Right lobe of liver (tissue), 6 donors: ENCODE results near the gene THBS4. TPM values are rescaled to one million over a fixed set of nuclear protein-coding genes. Genes with fewer than 3 reads are reported as not detected.

Source experiments
- ATAC-seq, 4 donors: fragments of 200-7000 bp; cut with Tn5 transposase; one replicate each; pipeline ENCODE4 v1.9.1; 2020; ENCODE audit warnings: mild to moderate bottlenecking in 4 of 4, moderate library complexity in 4 of 4
- DNase-seq, 3 donors: peaks; one replicate each; pipeline ENCODE4 v3.0.0-alpha.2; 2020
- H3K27ac ChIP-seq, 3 donors: fragments of 200-600 bp; one replicate each; pipeline ENCODE4 v1.8.0; 2022
- H3K27me3 ChIP-seq, 2 donors: fragments of 200-600 bp; one replicate each; pipeline ENCODE4 v1.8.0; 2022
- H3K36me3 ChIP-seq, 4 donors: fragments of 200-600 bp; sonication (generic) in 1 of 4; one replicate each; pipeline versions ENCODE4 v1.5.1 to v1.8.0; 2017 to 2022; ENCODE audit warnings: control low read depth in 1 of 4
- H3K4me1 ChIP-seq, 4 donors: fragments of 200-600 bp; sonication (generic) in 1 of 4; one replicate each; pipeline versions ENCODE4 v1.5.1 to v1.8.0; 2017 to 2022; ENCODE audit warnings: control low read depth in 1 of 4
- H3K4me3 ChIP-seq, 3 donors: fragments of 200-600 bp; one replicate each; pipeline ENCODE4 v1.8.0; 2022
- H3K9me3 ChIP-seq, 4 donors: fragments of 200-600 bp; sonication (generic) in 1 of 4; one replicate each; pipeline versions ENCODE4 v1.5.1 to v1.8.0; 2017 to 2022; ENCODE audit warnings: control low read depth in 1 of 4
- CTCF ChIP-seq, 4 donors: fragments of 200-600 bp in 3 of 4; fragments of 450-650 bp in 1 of 4; IDR thresholded peaks; one replicate each; pipeline versions ENCODE4 v1.5.1 to v1.8.0; 2016 to 2022; ENCODE audit warnings: antibody characterized with exemption in 4 of 4, mild to moderate bottlenecking in 2 of 4
- POLR2A ChIP-seq: fragments of 450-650 bp; IDR thresholded peaks from one replicate; pipeline ENCODE4 v1.6.1; 2017; ENCODE audit warnings: antibody characterized with exemption, mild to moderate bottlenecking
- WGBS: methylation state at CpG from one replicate; pipeline ENCODE4 v1.1.6; 2018; ENCODE audit warnings: low coverage, low lambda C conversion rate; ENCODE audit not compliant: insufficient coverage; ENCODE audit errors: missing lambda C conversion rate; 5-methylcytosine and 5-hydroxymethylcytosine counted together
- intact Hi-C, 2 donors: fragments of 100-400 bp; cut with DNase I; formaldehyde crosslinking; loops; one replicate each; pipeline versions ENCODE4 v1.11.2 to v1.14.1; 2022
- total RNA-seq, 6 experiments: library from RNA; depleted of rRNA in 2 of 6; stranded (reverse); fragments of >200 nt in 2 of 6; fragmentation: NEBNext Ultra II Directional in 3 of 6; extraction: Animal tissue kit (Norgen Biotek cat#: 25700) in 3 of 6; gene quantifications; one replicate each; pipeline versions ENCODE4 v1.1.0 to v1.2.4, GENCODE V29; 2016 to 2023
- donor health status: DM: no; HTN: yes; CAD: no.
- donor health status: DM: no; HTN: no; CAD: no.
- donor health status: DM: no; HTN: no; CAD: no.
- donor health status: DM: no; HTN: yes; CAD: no.
- donor health status: DM: no; HTN: yes; CAD: no.

THBS4 gene
- total RNA-seq, 6 experiments from 2014 or later, result 0.24 to 0.37 TPM; not detected in 4

GRCh38 chr5:79992891-79993657 lies 42.1 kb upstream of the THBS4 start:
- no peak for DNase-seq
- no peaks in the 10 kb centered on the region for H3K27me3 ChIP-seq
- H3K4me3 ChIP-seq, result no peak overlapping the region
- H3K4me1 ChIP-seq, result peaks cover 0 to 8% (median 0%) of the 10 kb centered on the region in 4 donors
- no peak overlapping the region for H3K27ac ChIP-seq
- peaks cover 0 to 3% (median under 1%) of the 10 kb centered on the region in 4 donors for H3K36me3 ChIP-seq
- WGBS, result 80% methylated on average over 2 of the region's 2 CpGs
- intact Hi-C loops, result no loop called here
- no peak for TF ChIP-seq POLR2A
- no peak for TF ChIP-seq CTCF (IDR thresholded peaks at IDR 0.05)
- H3K9me3 ChIP-seq, result no peaks in the 10 kb centered on the region
- ATAC-seq, result no peak

- ATAC-seq (no peak), DNase-seq (no peak)
- TF ChIP-seq CTCF (IDR thresholded peaks at IDR 0.05) (no peak), POLR2A (no peak)
- no peaks in the 10 kb centered on the region for H3K36me3 ChIP-seq
- no peak overlapping the region for H3K4me3 ChIP-seq
- intact Hi-C loops, result no loop called here
- no peaks in the 10 kb centered on the region for H3K9me3 ChIP-seq
- no peaks in the 10 kb centered on the region for H3K27me3 ChIP-seq
- 100% methylated on average over 1 of the region's 1 CpG for whole genome bisulfite sequencing
- no peak overlapping the region for H3K27ac ChIP-seq
- H3K4me1 ChIP-seq, result no peaks in the 10 kb centered on the region
Observed at GRCh38 chr5:79999722-80000121, 35.4 kb upstream of the THBS4 start.

GRCh38 chr5:80002677-80003076 lies 32.5 kb upstream of the THBS4 start:
- no peaks in the 10 kb centered on the region for H3K9me3 ChIP-seq
- H3K4me1 ChIP-seq, result no peaks in the 10 kb centered on the region
- intact Hi-C loops, result no loop called here
- WGBS, result 95% methylated on average over 1 of the region's 1 CpG
- H3K4me3 ChIP-seq, result no peak overlapping the region
- H3K27me3 ChIP-seq, result no peaks in the 10 kb centered on the region
- H3K36me3 ChIP-seq, result no peaks in the 10 kb centered on the region
- no peak overlapping the region for H3K27ac ChIP-seq
- DNase-seq, result no peak
- ATAC-seq, result no peak
- TF ChIP-seq POLR2A (no peak), CTCF (IDR thresholded peaks at IDR 0.05) (no peak)

- WGBS, result 77% methylated on average over 4 of the region's 4 CpGs
- ATAC-seq, result no peak
- TF ChIP-seq POLR2A (no peak), CTCF (IDR thresholded peaks at IDR 0.05) (no peak)
- H3K27ac ChIP-seq, result no peak overlapping the region
- H3K4me3 ChIP-seq, result no peak overlapping the region
- H3K36me3 ChIP-seq, result no peaks in the 10 kb centered on the region
- H3K27me3 ChIP-seq, result no peaks in the 10 kb centered on the region
- no peaks in the 10 kb centered on the region for H3K4me1 ChIP-seq
- DNase-seq, result no peak
- intact Hi-C loops, result no loop called here
- no peaks in the 10 kb centered on the region for H3K9me3 ChIP-seq
Observed at GRCh38 chr5:80008995-80009765, 26.0 kb upstream of the THBS4 start.
